G401 (cell line): ENCODE measurements around the gene PROC. TPM values are rescaled to one million over a fixed set of nuclear protein-coding genes. Genes with fewer than 3 reads are reported as not detected.

ENCODE experiments used
- DNase-seq: peaks from one replicate; pipeline ENCODE4 v3.0.0-alpha.2; 2015; ENCODE audit warnings: low spot score
- in situ Hi-C: cut with HindIII; loops from 2 replicates; pipeline ENCODE4 v1.10.0; 2016; ENCODE audit warnings: low sequenced_read_pairs, mixed read lengths
- total RNA-seq: library from RNA; depleted of rRNA; stranded (reverse); fragments of >200 nt; shearing (Covaris generic); gene quantifications from 2 replicates; pipeline ENCODE4 v1.2.3, GENCODE V29; 2014

The PROC gene
- total RNA-seq, 1 experiment from 2014 or later = 0.37 TPM

DNA sequence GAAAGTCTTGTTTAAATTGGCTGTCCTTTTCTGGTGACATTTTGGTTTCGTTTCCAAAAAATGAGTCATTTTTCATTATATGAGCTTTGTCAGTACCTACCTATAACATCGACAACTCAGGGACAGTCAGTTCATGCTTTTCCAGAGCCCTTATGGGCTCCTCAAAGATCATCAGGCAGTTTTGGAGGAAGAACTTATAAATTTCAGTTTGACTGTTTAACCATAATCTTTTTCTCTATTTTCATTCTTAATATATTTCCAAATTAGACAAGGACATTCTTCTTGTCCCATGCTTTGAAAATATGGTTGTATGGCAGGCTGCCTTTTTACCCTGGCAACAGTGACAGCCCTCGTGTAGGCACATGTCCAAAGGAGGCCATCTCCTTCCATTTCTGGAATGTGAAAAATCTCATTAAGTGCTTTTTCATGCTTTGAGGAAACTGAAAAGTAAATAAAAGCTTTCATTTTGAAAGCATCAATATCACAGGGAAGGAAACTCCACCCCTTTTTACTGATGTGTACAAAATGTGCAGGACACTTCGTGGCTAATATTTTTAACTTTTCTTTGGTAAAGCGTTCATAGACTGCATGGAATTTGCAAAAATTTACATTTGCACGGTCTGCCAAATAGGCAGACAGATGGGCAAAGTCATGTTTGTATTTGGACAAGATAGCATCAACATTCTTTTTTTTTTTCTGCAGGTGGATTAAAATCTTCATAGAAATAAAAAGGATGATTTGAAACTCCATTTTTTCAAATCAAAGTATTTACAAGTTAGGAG is 7.2 kb upstream of the PROC start:
- in situ Hi-C loops = loop anchor here (10.0 kb wide), 1 partner anchor 56 kb away; no protein-coding TSS in a partner anchor

GRCh38 chr2:127411653-127412369 is 6.4 kb upstream of the PROC start:
- in situ Hi-C loops = loop anchor here (10.0 kb wide), 1 partner anchor 57 kb away; no protein-coding TSS in a partner anchor
- no peak for DNase-seq

More for the DNA sequence above, 7.2 kb upstream of the PROC start:
- DNase-seq = peak; percentile 65

DNA sequence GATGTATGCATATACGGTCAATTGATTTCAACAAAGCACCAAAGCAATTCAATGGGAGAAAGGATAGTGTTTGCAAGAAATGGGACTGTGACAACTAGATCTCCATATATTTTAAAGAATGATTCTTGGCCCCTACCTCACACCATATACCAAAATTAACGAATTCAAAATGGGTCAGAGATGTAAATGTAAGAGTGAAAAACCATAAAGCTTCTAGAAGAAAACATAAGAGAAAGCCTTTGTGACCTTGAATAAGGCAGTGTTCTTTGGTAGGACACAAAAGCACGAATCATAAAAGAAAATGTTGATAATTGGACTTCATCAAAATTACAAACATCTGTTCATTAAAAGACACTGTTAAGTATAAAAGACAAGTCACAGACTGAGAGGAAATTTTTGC is 5.0 kb upstream of the PROC start:
- DNase-seq = no peak
- in situ Hi-C loops = loop anchor here (10.0 kb wide), 1 partner anchor 58 kb away; no protein-coding TSS in a partner anchor

GRCh38 chr2:127413782-127414637 is 4.2 kb upstream of the PROC start:
- in situ Hi-C loops = loop anchor here (10.0 kb wide), 1 partner anchor 59 kb away; no protein-coding TSS in a partner anchor
- DNase-seq = no peak

- no peak for DNase-seq
- in situ Hi-C loops = loop anchor here (10.0 kb wide), 1 partner anchor 60 kb away; no protein-coding TSS in a partner anchor
These were observed 3.3 kb upstream of the PROC start for GRCh38 chr2:127414638-127415592.

DNA sequence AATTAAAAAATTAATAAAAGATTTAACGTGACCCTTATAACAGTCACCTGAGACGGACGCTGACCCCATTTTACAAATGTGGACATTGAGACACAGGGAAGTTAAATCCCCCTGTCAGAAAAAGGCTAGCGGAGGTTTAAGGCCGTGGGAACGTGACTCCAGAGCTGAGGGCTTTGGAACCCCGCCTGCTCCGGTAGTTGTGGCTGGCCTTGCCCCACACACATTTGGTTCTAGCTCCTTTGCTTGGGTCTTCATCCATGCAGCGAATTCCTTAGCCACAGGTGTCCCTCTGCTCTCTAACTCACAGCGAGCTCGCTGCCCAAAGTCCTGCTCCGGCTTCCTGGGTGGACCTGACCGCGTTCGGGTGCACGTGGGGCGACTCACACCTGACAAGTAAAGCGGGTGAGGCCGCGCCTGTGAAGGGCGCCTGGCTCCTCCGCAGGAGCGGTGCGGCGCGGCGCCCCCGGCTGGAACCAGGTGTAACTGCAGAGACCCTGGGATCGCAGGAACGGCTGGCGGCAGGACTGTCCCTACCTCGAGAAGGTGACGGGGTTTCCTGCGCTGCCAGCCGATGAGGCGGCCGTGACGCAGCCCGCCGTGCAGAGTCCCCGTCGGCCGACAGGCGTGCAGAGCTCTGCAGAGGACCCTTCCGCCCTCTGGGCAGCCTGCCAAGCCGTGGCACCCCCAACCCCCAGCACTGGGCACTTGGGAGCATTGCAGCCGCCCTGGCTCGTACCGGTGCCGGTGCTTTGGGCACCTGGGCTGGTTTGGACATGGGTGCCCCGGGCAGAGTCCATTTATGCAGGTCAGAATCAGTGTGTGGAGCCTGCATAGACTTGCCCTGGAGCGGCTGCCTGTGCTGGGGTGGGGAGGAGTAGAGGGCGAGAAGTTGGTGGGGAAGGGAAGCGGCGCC is 2.4 kb upstream of the PROC start:
- in situ Hi-C loops = loop anchor here (10.0 kb wide), 1 partner anchor 61 kb away; no protein-coding TSS in a partner anchor
- peak; percentile 53 for DNase-seq

- no peak for DNase-seq
- in situ Hi-C loops = loop anchor here (10.0 kb wide), 1 partner anchor 62 kb away; no protein-coding TSS in a partner anchor
These were observed 1.7 kb upstream of the PROC start for GRCh38 chr2:127416506-127417001.

DNA sequence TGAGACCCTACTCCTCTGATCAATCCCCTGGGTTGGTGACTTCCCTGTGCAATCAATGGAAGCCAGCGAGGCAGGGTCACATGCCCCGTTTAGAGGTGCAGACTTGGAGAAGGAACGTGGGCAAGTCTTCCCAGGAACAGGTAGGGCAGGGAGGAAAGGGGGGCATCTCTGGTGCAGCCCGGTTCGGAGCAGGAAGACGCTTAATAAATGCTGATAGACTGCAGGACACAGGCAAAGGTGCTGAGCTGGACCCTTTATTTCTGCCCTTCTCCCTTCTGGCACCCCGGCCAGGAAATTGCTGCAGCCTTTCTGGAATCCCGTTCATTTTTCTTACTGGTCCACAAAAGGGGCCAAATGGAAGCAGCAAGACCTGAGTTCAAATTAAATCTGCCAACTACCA is 821 bp upstream of the PROC start:
- DNase-seq = no peak
- in situ Hi-C loops = loop anchor here (10.0 kb wide), 1 partner anchor 63 kb away; no protein-coding TSS in a partner anchor

- DNase-seq = no peak
- in situ Hi-C loops = loop anchor here (10.0 kb wide), 1 partner anchor 64 kb away; no protein-coding TSS in a partner anchor
These were observed 844 bp downstream of the PROC start for GRCh38 chr2:127419112-127419430.

GRCh38 chr2:127419448-127420038 is 1.3 kb downstream of the PROC start:
- no peak for DNase-seq
- in situ Hi-C loops = loop anchor here (10.0 kb wide), 1 partner anchor 65 kb away; no protein-coding TSS in a partner anchor

- no peak for DNase-seq
- in situ Hi-C loops = no loop called here
These were observed 2.0 kb downstream of the PROC start for GRCh38 chr2:127420039-127420864.

DNA sequence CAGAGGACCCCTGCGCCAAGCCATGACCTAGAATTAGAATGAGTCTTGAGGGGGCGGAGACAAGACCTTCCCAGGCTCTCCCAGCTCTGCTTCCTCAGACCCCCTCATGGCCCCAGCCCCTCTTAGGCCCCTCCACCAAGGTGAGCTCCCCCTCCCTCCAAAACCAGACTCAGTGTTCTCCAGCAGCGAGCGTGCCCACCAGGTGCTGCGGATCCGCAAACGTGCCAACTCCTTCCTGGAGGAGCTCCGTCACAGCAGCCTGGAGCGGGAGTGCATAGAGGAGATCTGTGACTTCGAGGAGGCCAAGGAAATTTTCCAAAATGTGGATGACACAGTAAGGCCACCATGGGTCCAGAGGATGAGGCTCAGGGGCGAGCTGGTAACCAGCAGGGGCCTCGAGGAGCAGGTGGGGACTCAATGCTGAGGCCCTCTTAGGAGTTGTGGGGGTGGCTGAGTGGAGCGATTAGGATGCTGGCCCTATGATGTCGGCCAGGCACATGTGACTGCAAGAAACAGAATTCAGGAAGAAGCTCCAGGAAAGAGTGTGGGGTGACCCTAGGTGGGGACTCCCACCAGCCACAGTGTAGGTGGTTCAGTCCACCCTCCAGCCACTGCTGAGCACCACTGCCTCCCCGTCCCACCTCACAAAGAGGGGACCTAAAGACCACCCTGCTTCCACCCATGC is 3.0 kb downstream of the PROC start:
- no peak for DNase-seq
- in situ Hi-C loops = no loop called here

DNA sequence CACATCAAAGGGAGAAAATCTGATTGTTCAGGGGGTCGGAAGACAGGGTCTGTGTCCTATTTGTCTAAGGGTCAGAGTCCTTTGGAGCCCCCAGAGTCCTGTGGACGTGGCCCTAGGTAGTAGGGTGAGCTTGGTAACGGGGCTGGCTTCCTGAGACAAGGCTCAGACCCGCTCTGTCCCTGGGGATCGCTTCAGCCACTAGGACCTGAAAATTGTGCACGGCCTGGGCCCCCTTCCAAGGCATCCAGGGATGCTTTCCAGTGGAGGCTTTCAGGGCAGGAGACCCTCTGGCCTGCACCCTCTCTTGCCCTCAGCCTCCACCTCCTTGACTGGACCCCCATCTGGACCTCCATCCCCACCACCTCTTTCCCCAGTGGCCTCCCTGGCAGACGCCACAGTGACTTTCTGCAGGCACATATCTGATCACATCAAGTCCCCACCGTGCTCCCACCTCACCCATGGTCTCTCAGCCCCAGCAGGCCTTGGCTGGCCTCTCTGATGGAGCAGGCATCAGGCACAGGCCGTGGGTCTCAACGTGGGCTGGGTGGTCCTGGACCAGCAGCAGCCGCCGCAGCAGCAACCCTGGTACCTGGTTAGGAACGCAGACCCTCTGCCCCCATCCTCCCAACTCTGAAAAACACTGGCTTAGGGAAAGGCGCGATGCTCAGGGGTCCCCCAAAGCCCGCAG is 3.8 kb downstream of the PROC start:
- in situ Hi-C loops = no loop called here
- no peak for DNase-seq

GRCh38 chr2:127422559-127423477 is 4.6 kb downstream of the PROC start:
- no peak for DNase-seq
- in situ Hi-C loops = no loop called here
